CD4-positive, alpha-beta T cell (primary cell): ENCODE data around the gene USO1. TPM values are rescaled to one million over a fixed set of nuclear protein-coding genes. Genes with fewer than 3 reads are reported as not detected.

Experiments used
- ATAC-seq: fragments of 200-7000 bp; cut with Tn5 transposase; one replicate; pipeline ENCODE4 v1.10.0; 2022; ENCODE audit warnings: mild to moderate bottlenecking; ENCODE audit not compliant: poor library complexity
- CTCF ChIA-PET: fragments of 350-600 bp; sonication (Branson Sonifier 250); formaldehyde crosslinking; loops from one replicate; lab custom pipeline; 2021; ENCODE audit warnings: antibody characterized with exemption, inconsistent platforms; lab: Charles Lee
- POLR2A ChIA-PET: fragments of 350-600 bp; sonication (Branson Sonifier 250); formaldehyde crosslinking; loops from one replicate; lab custom pipeline; 2021; ENCODE audit warnings: antibody characterized with exemption, inconsistent platforms; lab: Charles Lee
- DNase-seq, 14 experiments: peaks; one replicate each; pipeline ENCODE4 v3.0.0-alpha.2; 2013 to 2020; ENCODE audit warnings: mixed read lengths in 2 of 14
- H3K27ac ChIP-seq, 2 donors: one replicate each; pipeline versions ENCODE4 v1.5.1 to v1.7.0; 2013; ENCODE audit warnings: low read length in 2 of 2, low read depth in 1 of 2, mild to moderate bottlenecking in 1 of 2
- H3K27me3 ChIP-seq, 2 experiments: 1 replicate in 1 of 2; 2 replicates in 1 of 2; pipeline versions ENCODE4 v1.6.1 to v1.7.0; 2013; ENCODE audit warnings: low read length in 2 of 2, control low read depth in 1 of 2, mild to moderate bottlenecking in 1 of 2, moderate library complexity in 1 of 2; ENCODE audit not compliant: insufficient read depth in 2 of 2, control insufficient read depth in 1 of 2
- H3K36me3 ChIP-seq: one replicate; pipeline ENCODE4 v1.6.1; 2013; ENCODE audit warnings: low read length, control low read depth; ENCODE audit not compliant: insufficient read depth
- H3K4me1 ChIP-seq: one replicate; pipeline ENCODE4 v1.6.1; 2013; ENCODE audit warnings: low read length, control low read depth; ENCODE audit not compliant: insufficient read depth
- H3K4me3 ChIP-seq: one replicate; pipeline ENCODE4 v1.5.1; 2013; ENCODE audit warnings: mild to moderate bottlenecking, low read length, moderate library complexity
- H3K9me3 ChIP-seq, 2 experiments: 1 replicate in 1 of 2; 2 replicates in 1 of 2; pipeline versions ENCODE4 v1.6.1 to v1.7.0; 2013; ENCODE audit warnings: low read length in 2 of 2, mild to moderate bottlenecking in 2 of 2, control low read depth in 1 of 2, moderate library complexity in 1 of 2; ENCODE audit not compliant: control insufficient read depth in 1 of 2, insufficient read depth in 1 of 2
- H3K27ac Mint-ChIP-seq: one replicate; pipeline ENCODE4 v1.8.0; 2020; ENCODE audit warnings: mixed read lengths
- H3K27me3 Mint-ChIP-seq: one replicate; pipeline ENCODE4 v1.8.0; 2021; ENCODE audit warnings: mixed read lengths
- H3K36me3 Mint-ChIP-seq: one replicate; pipeline ENCODE4 v1.8.0; 2021; ENCODE audit warnings: low read depth, mixed read lengths
- H3K4me1 Mint-ChIP-seq: one replicate; pipeline ENCODE4 v1.8.0; 2021; ENCODE audit warnings: low read depth, mixed read lengths
- H3K4me3 Mint-ChIP-seq: one replicate; pipeline ENCODE4 v1.8.0; 2020; ENCODE audit warnings: mild to moderate bottlenecking, mixed read lengths
- H3K9me3 Mint-ChIP-seq: one replicate; pipeline ENCODE4 v1.8.0; 2020; ENCODE audit warnings: mixed read lengths
- intact Hi-C, 2 experiments: fragments of 100-400 bp; cut with DNase I in 1 of 2; cut with micrococcal nuclease in 1 of 2; formaldehyde crosslinking; loops; one replicate each; pipeline versions ENCODE4 v1.15.1 to v1.9.0; 2023 to 2025; cut with DNase I, micrococcal nuclease
- total RNA-seq, 174 experiments: library from RNA in 2 of 174; stranded (reverse) in 2 of 174; gene quantifications; one replicate each; pipeline ENCODE4 v1.2.3 and lab custom pipeline; 2021 to 2026
- TF ChIP-seq, protein P1 (sequence below): fragments of 200-600 bp; IDR thresholded peaks from one replicate; pipeline ENCODE4 v1.8.0; 2022; ENCODE audit warnings: antibody characterized with exemption, mild to moderate bottlenecking

The USO1 gene
- total RNA-seq, 2 experiments from 2014 or later: 10.5 to 10.9 TPM

- no peak for ATAC-seq
- intact Hi-C loops: no loop called here
- Histone ChIP-seq H3K4me3 (no peak overlapping the region), H3K9me3 (no peaks in the 10 kb centered on the region), H3K27me3 (no peaks in the 10 kb centered on the region), H3K27ac (no peak overlapping the region), H3K36me3 (peaks cover 1% of the 10 kb centered on the region), H3K4me1 (peaks cover 3% of the 10 kb centered on the region)
- ChIA-PET POLR2A (interaction anchor here (0.9 to 1.2 kb wide), 3 partner anchors 14 to 57 kb away, joined by 3 to 6 read pairs (median 4); partner anchors contain the start of gene USO1), CTCF (interaction anchor here (2.1 kb wide), 1 partner anchor 13 kb away, joined by 14 read pairs; the partner anchor contains the start of gene USO1)
- Mint-ChIP-seq H3K27ac (no peak overlapping the region), H3K27me3 (no peaks in the 10 kb centered on the region), H3K4me1 (peaks cover 8% of the 10 kb centered on the region), H3K36me3 (peaks cover 5% of the 10 kb centered on the region), H3K9me3 (no peaks in the 10 kb centered on the region), H3K4me3 (no peak overlapping the region)
- no peak for DNase-seq
- TF ChIP-seq, protein P1, sequence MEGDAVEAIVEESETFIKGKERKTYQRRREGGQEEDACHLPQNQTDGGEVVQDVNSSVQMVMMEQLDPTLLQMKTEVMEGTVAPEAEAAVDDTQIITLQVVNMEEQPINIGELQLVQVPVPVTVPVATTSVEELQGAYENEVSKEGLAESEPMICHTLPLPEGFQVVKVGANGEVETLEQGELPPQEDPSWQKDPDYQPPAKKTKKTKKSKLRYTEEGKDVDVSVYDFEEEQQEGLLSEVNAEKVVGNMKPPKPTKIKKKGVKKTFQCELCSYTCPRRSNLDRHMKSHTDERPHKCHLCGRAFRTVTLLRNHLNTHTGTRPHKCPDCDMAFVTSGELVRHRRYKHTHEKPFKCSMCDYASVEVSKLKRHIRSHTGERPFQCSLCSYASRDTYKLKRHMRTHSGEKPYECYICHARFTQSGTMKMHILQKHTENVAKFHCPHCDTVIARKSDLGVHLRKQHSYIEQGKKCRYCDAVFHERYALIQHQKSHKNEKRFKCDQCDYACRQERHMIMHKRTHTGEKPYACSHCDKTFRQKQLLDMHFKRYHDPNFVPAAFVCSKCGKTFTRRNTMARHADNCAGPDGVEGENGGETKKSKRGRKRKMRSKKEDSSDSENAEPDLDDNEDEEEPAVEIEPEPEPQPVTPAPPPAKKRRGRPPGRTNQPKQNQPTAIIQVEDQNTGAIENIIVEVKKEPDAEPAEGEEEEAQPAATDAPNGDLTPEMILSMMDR: no peak
Observed at GRCh38 chr4:75710246-75710645, 14.1 kb upstream of the USO1 start.

DNA sequence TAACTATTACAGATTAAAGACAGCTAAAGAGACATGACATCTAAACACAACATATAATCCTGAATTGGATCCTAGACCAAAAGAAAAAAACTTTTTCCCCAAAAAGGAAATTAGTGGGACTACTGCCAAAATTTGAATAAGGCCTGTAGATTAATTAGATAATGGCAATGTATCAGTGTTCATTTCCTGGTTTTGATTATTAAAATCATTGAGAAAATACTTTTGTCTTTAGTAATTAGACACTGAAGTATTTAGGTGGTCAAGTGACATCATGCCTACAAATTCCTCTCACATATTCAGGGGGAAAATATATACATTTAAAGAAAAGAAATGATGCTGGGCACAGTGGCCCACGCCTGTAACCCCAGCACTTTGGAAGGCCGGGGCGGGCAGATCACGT lies 10.4 kb upstream of the USO1 start:
- no peak overlapping the region for H3K27ac ChIP-seq
- H3K27me3 Mint-ChIP-seq: no peaks in the 10 kb centered on the region
- no peak for DNase-seq
- no peaks in the 10 kb centered on the region for H3K4me1 Mint-ChIP-seq
- H3K4me3 ChIP-seq: no peak overlapping the region
- POLR2A ChIA-PET: interaction anchor here (2.4 kb wide), 1 partner anchor 10 kb away, joined by 15 read pairs; the partner anchor contains the start of gene USO1
- TF ChIP-seq, protein P1: no peak
- H3K27me3 ChIP-seq: no peaks in the 10 kb centered on the region
- H3K4me1 ChIP-seq: no peaks in the 10 kb centered on the region
- no peak overlapping the region for H3K27ac Mint-ChIP-seq
- CTCF ChIA-PET: interaction anchor here (1.9 kb wide), 1 partner anchor 67 kb away, joined by 5 read pairs; no protein-coding TSS in a partner anchor
- intact Hi-C loops: no loop called here
- H3K4me3 Mint-ChIP-seq: no peak overlapping the region
- H3K36me3 ChIP-seq: peaks cover 4% of the 10 kb centered on the region
- no peaks in the 10 kb centered on the region for H3K9me3 ChIP-seq
- peaks cover 5% of the 10 kb centered on the region for H3K36me3 Mint-ChIP-seq
- no peaks in the 10 kb centered on the region for H3K9me3 Mint-ChIP-seq
- no peak for ATAC-seq

DNA sequence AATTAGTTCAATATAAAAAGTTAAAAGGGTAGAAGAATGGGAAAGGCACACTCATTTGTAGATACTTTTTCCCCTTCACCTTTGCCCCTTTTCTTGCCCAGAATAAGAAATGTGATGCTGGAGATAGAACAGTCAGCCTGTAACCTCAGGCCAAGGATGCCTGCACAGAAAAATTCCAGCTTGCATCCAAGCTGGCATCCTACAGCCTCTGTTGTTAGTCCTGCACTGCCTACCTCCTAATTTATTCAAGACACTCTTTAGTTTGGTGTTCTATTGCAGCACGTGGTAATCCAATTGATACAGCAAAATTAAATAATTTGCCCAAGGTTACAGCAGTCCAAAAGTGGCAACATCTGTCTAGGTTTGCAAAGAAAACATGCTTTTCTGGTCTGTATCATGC lies 9.7 kb upstream of the USO1 start:
- ChIA-PET CTCF (no interaction called here), POLR2A (interaction anchor here (0.8 kb wide), 1 partner anchor 9 kb away, joined by 4 read pairs; the partner anchor contains the start of gene USO1)
- Mint-ChIP-seq H3K27me3 (no peaks in the 10 kb centered on the region), H3K36me3 (peaks cover 5% of the 10 kb centered on the region), H3K4me3 (no peak overlapping the region), H3K9me3 (no peaks in the 10 kb centered on the region), H3K4me1 (no peaks in the 10 kb centered on the region), H3K27ac (no peak overlapping the region)
- Histone ChIP-seq H3K27ac (no peak overlapping the region), H3K36me3 (peaks cover 4% of the 10 kb centered on the region), H3K9me3 (no peaks in the 10 kb centered on the region), H3K27me3 (no peaks in the 10 kb centered on the region), H3K4me1 (no peaks in the 10 kb centered on the region), H3K4me3 (no peak overlapping the region)
- DNase-seq (no peak), ATAC-seq (no peak)
- TF ChIP-seq, protein P1: no peak
- intact Hi-C loops: no loop called here
